ENCODE measurements around the gene CDH4.
A peak's percentile ranks its signal among the peaks of the same experiment; 100 is the strongest.
"Not testable (repeated sequence)": the region's sequence is repeated elsewhere in the genome, so short reads cannot be mapped to it uniquely, and the experiment has no call there.

Gene CDH4

GRCh38 chr20:61976644-61977418 is 724.8 kb downstream of the CDH4 start:
- no peak for DNase-seq

- no peak for DNase-seq
These were observed 725.3 kb downstream of the CDH4 start for GRCh38 chr20:61977419-61977786.

DNA sequence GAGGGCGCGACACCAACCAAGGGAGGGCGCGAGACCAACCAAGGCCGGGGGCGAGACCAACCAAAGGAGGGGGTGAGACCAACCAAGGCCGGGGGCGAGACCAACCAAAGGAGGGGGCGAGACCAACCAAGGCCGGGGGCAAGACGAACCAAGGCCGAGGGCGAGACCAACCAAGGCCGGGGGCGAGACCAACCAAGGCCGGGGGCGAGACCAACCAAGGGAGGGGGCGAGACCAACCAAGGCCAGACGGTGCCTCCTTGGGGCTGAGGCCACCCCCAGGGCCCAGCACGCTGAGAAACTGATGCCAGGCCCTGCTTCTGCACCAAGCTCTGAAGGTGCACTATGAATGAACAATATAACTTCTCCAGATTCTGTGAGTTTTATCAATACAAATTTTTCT is 726.4 kb downstream of the CDH4 start:
- DNase-seq = no peak

GRCh38 chr20:61979090-61979489 is 727.0 kb downstream of the CDH4 start:
- DNase-seq = no peak

- DNase-seq = no peak
These were observed 727.9 kb downstream of the CDH4 start for GRCh38 chr20:61979701-61980635.

- DNase-seq = peak; percentile 60
These were observed 728.9 kb downstream of the CDH4 start for GRCh38 chr20:61980647-61981583.

DNA sequence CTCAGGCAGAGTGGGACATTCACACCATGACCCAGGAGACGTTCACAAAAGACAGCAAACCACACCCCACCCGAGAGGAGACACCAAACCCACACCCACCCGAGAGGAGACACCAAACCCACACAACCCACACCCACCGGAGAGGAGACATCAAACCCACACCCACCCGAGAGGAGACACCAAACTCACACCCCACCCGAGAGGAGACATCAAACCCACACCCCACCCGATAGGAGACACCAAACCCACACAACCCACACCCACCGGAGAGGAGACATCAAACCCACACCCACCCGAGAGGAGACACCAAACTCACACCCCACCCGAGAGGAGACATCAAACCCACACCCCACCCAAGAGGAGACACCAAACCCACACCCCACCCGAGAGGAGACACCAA is 729.6 kb downstream of the CDH4 start:
- not testable (repeated sequence) for DNase-seq

DNA sequence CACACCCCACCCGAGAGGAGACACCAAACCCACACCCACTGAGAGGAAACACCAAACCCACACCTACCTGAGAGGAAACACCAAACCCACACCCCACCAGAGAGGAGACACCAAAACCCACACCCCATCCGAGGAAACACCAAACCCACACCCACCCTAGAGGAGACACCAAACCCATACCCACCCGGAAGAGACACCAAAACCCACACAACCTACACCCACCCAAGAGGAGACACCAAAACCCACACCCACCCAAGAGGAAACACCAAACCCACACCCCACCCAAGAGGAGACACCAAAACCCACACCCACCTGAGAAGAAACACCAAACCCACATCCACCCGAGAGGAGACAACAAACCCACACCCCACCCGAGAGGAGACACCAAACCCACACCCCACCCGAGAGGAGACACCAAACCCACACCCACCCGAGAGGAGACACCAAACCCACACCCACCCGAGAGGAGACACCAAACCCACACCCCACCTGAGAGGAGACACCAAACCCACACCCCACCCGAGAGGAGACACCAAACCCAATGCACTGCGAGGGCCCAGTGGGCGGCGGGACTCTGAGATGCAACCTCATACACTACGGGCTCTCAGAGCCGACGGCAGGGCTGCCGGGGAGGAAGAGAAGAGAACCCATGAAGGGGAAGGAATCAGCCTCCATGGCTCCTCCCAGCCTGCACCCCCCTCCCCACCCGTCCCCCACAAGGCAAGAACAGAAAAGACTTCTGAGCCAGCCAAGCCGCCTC is 730.3 kb downstream of the CDH4 start:
- DNase-seq = no peak

DNA sequence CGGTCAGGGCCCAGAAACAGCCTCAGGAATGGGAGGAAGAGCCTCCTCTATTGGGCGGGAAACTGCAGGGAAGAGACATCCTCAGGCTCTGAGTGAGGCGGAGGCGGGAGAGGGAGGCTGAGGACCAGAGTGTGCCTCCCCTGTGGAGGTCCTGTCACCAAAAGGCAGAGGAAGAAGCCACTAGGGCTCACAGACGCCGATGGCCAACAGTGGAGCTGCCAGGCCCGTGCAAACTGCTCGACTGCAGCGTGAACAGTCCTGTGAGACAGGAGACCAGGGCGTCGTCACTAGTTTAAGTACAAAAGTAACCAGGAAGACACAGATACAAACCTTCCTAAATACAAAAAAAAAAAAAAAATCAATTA is 730.9 kb downstream of the CDH4 start:
- no peak for DNase-seq

- no peak for DNase-seq
These were observed 731.9 kb downstream of the CDH4 start for GRCh38 chr20:61983965-61984364.

GRCh38 chr20:61984431-61984830 is 732.4 kb downstream of the CDH4 start:
- not testable (repeated sequence) for DNase-seq

DNA sequence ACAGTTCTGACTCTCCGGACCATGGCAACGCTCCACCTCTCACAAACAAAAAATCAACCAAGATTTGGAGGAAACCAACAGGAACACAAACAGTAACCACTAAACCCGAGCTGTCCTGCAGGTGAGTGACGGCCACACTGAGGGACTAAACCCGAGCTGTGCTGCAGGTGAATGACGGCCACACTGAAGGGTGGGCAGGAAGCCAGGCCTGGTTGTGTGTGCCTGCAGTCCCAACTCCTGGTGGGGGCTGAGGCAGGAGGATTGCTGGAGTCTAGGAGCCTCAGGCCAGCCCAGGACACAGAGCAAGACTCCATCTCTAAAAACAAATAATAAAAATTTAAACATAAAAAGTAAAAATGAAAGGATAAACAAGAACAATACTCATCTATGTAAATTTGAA is 733.0 kb downstream of the CDH4 start:
- no peak for DNase-seq

DNA sequence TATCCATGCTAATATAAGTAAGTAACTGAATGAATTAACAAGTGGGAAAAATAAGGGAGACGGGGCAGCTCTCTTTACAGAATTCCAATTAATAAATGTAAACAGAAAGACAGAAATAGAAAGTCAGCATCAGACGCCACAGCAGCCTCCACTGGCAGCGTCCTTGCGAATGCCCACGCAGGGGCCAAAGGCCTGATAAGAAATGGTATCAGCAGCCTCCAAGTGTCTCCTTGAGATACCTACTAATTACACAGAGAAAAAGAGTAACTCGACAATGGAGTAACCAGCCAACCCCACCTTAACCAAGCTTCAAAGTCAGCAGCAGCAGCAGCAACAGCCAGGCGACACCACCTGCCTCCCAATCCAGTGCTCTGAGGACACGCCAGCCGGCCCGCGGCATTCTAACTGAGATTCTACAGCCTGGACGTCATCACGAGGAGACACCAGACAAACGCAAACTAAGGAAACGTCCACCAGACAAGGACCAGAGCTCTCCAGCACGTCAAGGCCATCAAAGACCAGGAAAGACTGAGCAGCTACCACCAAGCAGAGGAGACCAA is 734.8 kb downstream of the CDH4 start:
- DNase-seq = no peak

DNA sequence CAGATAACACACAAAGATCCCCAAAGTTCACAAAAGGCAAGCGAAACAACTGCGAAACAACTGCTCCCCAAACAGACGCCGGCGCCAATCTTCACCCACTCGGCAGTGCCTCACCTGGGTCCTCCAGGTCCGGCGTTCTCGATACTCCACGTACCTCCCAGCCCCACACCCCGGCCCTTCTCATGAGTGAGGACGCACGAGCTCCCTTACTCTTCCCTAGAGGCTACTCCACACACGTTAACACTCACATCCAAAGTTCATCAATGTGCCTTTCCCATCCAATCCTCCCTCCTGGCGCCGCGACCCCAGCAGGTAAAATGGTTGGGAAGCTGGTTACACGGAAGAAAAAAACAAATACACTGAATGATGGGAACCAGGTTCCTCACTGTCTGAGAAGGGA is 736.6 kb downstream of the CDH4 start:
- DNase-seq = no peak

DNA sequence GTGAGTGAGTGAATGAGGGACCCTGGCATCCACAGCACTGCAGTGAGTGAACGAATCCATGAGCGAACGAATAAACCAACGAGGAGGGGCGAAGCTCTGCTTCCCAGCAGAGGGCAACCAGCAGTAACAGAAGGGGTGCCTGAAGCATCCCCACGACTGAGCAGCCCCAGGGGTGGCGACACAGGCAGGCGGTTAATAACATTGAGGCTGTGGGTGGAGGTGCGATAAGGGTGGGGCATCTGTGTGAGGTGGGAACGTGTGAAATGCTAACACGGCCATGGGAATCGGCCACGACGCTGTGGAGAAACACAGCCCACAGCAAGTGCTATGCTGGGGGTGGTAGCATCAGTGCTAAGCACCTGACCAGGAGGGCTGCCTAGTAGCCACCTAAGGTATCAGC is 737.7 kb downstream of the CDH4 start:
- no peak for DNase-seq

All from eye (tissue), 1 donor.